ENCODE results near the gene APBB2.

DNA sequence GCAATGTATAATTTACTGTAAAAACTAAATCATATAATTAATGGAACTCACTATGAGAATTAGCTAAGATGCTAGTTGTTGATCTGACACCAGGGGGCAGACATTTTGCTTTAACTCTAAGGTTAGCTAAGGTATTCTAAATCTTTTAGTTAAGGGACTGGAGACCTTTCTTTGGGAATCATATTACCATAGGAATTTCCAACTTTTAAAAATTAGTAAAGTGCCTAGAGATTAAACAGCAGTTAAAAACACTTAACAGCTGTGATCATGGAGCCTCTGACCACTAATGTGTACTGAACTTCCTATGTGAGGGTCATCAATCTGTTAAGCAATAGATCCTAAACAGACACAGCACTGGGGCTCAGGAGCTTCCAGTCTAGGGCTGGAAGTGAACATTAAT is 238.0 kb downstream of the APBB2 start:
- TF ChIP-seq ZFP3 (CRISPR knock-in tag; IDR thresholded peaks at IDR 0.05) (no peak), ZNF70 (CRISPR knock-in tag; IDR thresholded peaks at IDR 0.05) (no peak), PPARA (CRISPR knock-in tag; IDR thresholded peaks at IDR 0.05; ENCODE audit: borderline replicate concordance) (no peak), ZNF565 (CRISPR knock-in tag; conservative IDR thresholded peaks at IDR 0.05; ENCODE audit: low read depth) (no peak), ZFP30 (CRISPR knock-in tag; IDR thresholded peaks at IDR 0.05) (no peak), RARB (CRISPR knock-in tag; IDR thresholded peaks at IDR 0.05) (no peak), CSDC2 (CRISPR knock-in tag; IDR thresholded peaks at IDR 0.05) (no peak)
- TF ChIP-seq, protein P1, sequence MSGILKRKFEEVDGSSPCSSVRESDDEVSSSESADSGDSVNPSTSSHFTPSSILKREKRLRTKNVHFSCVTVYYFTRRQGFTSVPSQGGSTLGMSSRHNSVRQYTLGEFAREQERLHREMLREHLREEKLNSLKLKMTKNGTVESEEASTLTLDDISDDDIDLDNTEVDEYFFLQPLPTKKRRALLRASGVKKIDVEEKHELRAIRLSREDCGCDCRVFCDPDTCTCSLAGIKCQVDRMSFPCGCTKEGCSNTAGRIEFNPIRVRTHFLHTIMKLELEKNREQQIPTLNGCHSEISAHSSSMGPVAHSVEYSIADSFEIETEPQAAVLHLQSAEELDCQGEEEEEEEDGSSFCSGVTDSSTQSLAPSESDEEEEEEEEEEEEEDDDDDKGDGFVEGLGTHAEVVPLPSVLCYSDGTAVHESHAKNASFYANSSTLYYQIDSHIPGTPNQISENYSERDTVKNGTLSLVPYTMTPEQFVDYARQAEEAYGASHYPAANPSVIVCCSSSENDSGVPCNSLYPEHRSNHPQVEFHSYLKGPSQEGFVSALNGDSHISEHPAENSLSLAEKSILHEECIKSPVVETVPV (CRISPR knock-in tag; IDR thresholded peaks at IDR 0.05): no peak
- TF ChIP-seq, protein P2, sequence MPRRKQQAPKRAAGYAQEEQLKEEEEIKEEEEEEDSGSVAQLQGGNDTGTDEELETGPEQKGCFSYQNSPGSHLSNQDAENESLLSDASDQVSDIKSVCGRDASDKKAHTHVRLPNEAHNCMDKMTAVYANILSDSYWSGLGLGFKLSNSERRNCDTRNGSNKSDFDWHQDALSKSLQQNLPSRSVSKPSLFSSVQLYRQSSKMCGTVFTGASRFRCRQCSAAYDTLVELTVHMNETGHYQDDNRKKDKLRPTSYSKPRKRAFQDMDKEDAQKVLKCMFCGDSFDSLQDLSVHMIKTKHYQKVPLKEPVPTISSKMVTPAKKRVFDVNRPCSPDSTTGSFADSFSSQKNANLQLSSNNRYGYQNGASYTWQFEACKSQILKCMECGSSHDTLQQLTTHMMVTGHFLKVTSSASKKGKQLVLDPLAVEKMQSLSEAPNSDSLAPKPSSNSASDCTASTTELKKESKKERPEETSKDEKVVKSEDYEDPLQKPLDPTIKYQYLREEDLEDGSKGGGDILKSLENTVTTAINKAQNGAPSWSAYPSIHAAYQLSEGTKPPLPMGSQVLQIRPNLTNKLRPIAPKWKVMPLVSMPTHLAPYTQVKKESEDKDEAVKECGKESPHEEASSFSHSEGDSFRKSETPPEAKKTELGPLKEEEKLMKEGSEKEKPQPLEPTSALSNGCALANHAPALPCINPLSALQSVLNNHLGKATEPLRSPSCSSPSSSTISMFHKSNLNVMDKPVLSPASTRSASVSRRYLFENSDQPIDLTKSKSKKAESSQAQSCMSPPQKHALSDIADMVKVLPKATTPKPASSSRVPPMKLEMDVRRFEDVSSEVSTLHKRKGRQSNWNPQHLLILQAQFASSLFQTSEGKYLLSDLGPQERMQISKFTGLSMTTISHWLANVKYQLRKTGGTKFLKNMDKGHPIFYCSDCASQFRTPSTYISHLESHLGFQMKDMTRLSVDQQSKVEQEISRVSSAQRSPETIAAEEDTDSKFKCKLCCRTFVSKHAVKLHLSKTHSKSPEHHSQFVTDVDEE (CRISPR knock-in tag; IDR thresholded peaks at IDR 0.05): no peak

Data from SK-N-SH treated with all-trans-retinoic acid at 6 μM for 48 hours (cell line).